ENCODE measurements around the gene KRT86. TPM values are rescaled to one million over a fixed set of nuclear protein-coding genes. Genes with fewer than 3 reads are reported as not detected.

Gene KRT86
- total and polyA plus RNA-seq, 2 of the 8 experiments (the other 6 are each of a cell fraction or from before 2014, with no cell fraction given), result 0.12 TPM; not detected in 1

GRCh38 chr12:52350786-52351185, 76.3 kb downstream of the KRT86 start:
- Histone ChIP-seq H4K91ac (replicated peaks; ENCODE audit: insufficient read length, low read length) (no peak overlapping the region), H2BK15ac (ENCODE audit: low read length) (no peak overlapping the region), H3K14ac (ENCODE audit: insufficient read length) (no peak overlapping the region), H3K23me2 (ENCODE audit: low read depth, low read length) (no peaks in the 10 kb centered on the region), H3K36me3 (ENCODE audit: control insufficient read depth in 2 of 4, insufficient read depth in 4 of 4, low read length in 3 of 4) (no peaks in the 10 kb centered on the region), H2AK5ac (ENCODE audit: low read depth, low read length) (no peak overlapping the region), H4K20me1 (replicated peaks in 1 of 2; ENCODE audit: control insufficient read depth in 1 of 2, insufficient read depth in 2 of 2, low read length in 2 of 2) (no peaks in the 10 kb centered on the region), H3K9me3 (ENCODE audit: insufficient read depth in 2 of 2, low read depth in 1 of 2, low read length in 1 of 2) (no peaks in the 10 kb centered on the region), H3K4me3 (ENCODE audit: extremely low read depth in 1 of 4, insufficient read depth in 2 of 4, low read depth in 3 of 4, low read length in 4 of 4) (no peak overlapping the region), H3K4me1 (replicated peaks in 1 of 4; ENCODE audit: control insufficient read depth in 3 of 4, insufficient read depth in 4 of 4, low read length in 3 of 4) (no peaks in the 10 kb centered on the region), H3K79me2 (ENCODE audit: control insufficient read depth in 1 of 2, insufficient read depth in 2 of 2, low read length in 2 of 2) (no peaks in the 10 kb centered on the region), H3K4ac (replicated peaks; ENCODE audit: insufficient read length, low read depth, low read length) (no peak overlapping the region), H2BK5ac (ENCODE audit: low read depth, low read length) (no peak overlapping the region), H3K9ac (replicated peaks in 1 of 4; ENCODE audit: extremely low read depth in 1 of 4, low read depth in 3 of 4, low read length in 3 of 4) (no peak overlapping the region), H2BK12ac (ENCODE audit: low read depth, low read length) (no peak overlapping the region), H4K5ac (ENCODE audit: insufficient read length, low read depth, low read length) (no peak overlapping the region), H3K23ac (ENCODE audit: insufficient read length) (no peak overlapping the region), H3K4me2 (ENCODE audit: insufficient read depth in 1 of 2, low read depth in 2 of 2, low read length in 2 of 2) (no peak overlapping the region), H2BK120ac (replicated peaks; ENCODE audit: low read depth, low read length) (no peak overlapping the region), H3K18ac (ENCODE audit: extremely low read depth, low read length) (no peak overlapping the region), H2BK20ac (ENCODE audit: low read length) (no peak overlapping the region), H3K79me1 (ENCODE audit: low read depth, low read length) (no peaks in the 10 kb centered on the region), H3K27ac (ENCODE audit: low read depth, low read length) (no peak overlapping the region), H3K27me3 (replicated peaks in 1 of 4; ENCODE audit: control insufficient read depth in 3 of 4, extremely low read depth in 1 of 4, insufficient read depth in 3 of 4, low read length in 3 of 4) (no peaks in the 10 kb centered on the region), H3K56ac (replicated peaks; ENCODE audit: insufficient read length, low read depth, low read length) (no peak overlapping the region), H4K8ac (ENCODE audit: extremely low read depth, insufficient read depth, low read length) (no peak overlapping the region), H2AFZ (ENCODE audit: low read length) (no peak overlapping the region)
- DNase-seq (ENCODE audit: low read depth in 1 of 2, low spot score in 2 of 2) (no peak), FAIRE-seq (no peak)
- CTCF ChIA-PET (ENCODE audit: partially characterized antibody), result interaction anchor here (0.8 to 10.7 kb wide), 12 partner anchors 11 to 204 kb away, joined by 3 to 88 read pairs (median 4); partner anchors contain the start of gene KRT85
- POLR2A ChIA-PET (ENCODE audit: partially characterized antibody), result no interaction called here
- TF ChIP-seq ZNF274 (IDR thresholded peaks at IDR 0.05; ENCODE audit: borderline replicate concordance, extremely low read depth, low read length) (no peak), BRCA1 (IDR thresholded peaks at IDR 0.05; ENCODE audit: low read depth, low read length) (no peak), CBX5 (IDR thresholded peaks at IDR 0.05; ENCODE audit: low read depth, low read length) (no peak), EZH2 (IDR thresholded peaks at IDR 0.05; ENCODE audit: low read depth, low read length, severe bottlenecking) (no peak)
- 90% methylated on average over 5 of the region's 5 CpGs; no CpG with 5 or more reads in 1 of the 2 experiments for WGBS, 2 experiments (ENCODE audit: extremely low coverage in 1 of 2, insufficient coverage in 1 of 2, insufficient read length in 1 of 2, insufficient replicate concordance in 2 of 2, low coverage in 1 of 2, low lambda C conversion rate in 2 of 2, missing lambda C conversion rate in 1 of 2)
